ENCODE results near the gene TSHZ2.

- TF ChIP-seq POLR2A (IDR thresholded peaks at IDR 0.05; ENCODE audit: low read depth) (no peak), POLR2AphosphoS5 (IDR thresholded peaks at IDR 0.05) (no peak), EP300 (IDR thresholded peaks at IDR 0.05) (no peak)
- TF ChIP-seq, protein P1, sequence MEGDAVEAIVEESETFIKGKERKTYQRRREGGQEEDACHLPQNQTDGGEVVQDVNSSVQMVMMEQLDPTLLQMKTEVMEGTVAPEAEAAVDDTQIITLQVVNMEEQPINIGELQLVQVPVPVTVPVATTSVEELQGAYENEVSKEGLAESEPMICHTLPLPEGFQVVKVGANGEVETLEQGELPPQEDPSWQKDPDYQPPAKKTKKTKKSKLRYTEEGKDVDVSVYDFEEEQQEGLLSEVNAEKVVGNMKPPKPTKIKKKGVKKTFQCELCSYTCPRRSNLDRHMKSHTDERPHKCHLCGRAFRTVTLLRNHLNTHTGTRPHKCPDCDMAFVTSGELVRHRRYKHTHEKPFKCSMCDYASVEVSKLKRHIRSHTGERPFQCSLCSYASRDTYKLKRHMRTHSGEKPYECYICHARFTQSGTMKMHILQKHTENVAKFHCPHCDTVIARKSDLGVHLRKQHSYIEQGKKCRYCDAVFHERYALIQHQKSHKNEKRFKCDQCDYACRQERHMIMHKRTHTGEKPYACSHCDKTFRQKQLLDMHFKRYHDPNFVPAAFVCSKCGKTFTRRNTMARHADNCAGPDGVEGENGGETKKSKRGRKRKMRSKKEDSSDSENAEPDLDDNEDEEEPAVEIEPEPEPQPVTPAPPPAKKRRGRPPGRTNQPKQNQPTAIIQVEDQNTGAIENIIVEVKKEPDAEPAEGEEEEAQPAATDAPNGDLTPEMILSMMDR (IDR thresholded peaks at IDR 0.05) = no peak
Measured at GRCh38 chr20:52981051-52981450, 8.9 kb downstream of the TSHZ2 start.

Measured in esophagus muscularis mucosa (tissue), 4 donors.